Raji (cell line): Measurements from ENCODE around the gene PRSS21.

ENCODE experiments used
- POLR2A ChIP-seq: IDR thresholded peaks from 2 replicates; pipeline ENCODE4 v1.6.1; 2011; ENCODE audit warnings: low read depth, low read length, control low read depth; ENCODE audit not compliant: insufficient read depth

Gene PRSS21

DNA sequence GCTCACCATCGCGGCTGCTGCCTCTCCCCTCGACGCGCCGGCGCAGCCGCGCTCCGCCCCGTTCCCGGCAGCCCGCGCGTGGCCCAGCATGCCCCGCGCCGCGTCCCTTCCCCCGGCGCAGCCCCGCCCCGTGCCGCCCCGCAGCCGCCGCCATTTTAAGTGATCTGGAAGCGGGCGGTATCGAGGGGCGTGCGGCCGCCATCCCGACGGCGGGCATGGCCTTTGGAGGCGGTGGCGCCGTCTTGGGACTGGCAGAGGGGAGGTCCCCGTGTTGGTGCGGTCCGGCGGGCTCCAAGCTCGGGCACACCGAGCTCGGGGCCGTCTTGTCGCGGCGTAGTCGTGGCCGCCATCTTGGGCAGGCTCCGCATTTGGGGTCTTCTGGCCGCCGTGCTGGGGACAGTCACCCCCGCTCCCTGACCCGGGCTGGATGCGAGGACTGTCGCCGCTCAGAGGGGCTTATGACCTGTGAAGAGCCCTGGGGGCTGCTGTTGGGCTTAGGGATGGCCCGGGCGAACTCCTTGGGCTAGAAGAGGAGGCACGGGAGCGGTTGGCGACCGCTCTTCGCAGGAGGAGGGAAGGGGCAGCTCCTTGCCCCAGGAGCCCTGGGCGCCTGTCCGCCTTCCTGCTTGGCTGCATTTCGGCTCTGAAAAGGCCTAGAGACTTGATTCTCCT lies 39.7 kb upstream of the PRSS21 start, which contains the start of gene ELOB:
ELOB (minus strand) TSS at position 50 of the 672 bp plus-strand sequence; CDS start at position 9, 41 bp downstream.
- TF ChIP-seq POLR2A, result peak; percentile 67

DNA sequence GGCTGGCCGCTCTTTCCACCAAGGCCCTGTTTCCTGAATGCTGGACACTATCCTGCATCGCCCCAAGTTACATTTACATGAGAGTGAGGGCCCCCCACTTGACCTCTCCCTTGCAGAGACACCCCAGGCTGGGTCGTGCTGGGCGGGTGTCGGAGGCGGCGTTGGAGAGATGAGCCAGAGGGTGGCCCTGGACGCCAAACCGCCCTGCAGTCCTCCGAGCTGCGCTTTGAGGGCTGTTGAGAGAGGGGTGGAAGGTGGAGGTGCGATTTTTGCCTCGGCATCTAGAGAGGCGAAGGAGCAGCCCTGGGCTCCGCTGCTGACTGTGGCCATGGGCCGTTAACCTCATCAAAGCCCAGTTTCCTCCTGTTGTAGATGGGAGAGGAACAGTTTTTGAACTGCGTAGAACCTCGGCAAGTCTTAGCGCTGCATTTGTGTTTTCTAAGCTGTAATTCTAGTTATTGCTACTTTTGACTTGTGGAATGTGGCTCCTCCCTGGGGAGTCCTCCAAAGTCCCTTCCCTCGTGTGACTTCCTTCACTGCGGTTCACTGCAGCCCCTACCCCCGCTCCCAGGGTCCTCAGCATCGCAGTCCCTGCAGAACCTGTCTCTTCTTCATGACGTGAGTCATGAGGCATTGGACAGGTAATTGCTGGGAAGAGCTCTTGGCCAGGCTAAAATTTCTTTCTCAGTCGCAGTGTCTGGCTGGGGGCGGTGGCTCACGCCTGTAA lies 39.0 kb upstream of the PRSS21 start:
- TF ChIP-seq POLR2A, result peak; percentile 42

DNA sequence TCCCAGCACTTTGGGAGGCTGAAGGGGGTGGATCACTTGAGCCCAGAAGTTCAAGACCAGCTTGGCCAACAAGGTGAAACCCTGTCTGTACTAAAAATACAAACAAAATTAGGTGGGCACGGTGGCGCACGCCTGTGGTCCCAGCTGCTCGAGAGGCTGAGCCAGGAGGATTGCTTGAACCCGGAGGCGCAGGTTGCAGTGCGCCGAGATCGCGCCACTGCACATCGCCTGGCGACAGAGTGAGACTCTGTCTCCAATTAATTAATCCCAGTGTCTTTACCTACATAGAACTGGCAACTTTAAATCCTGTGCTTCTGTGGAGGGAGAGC lies 38.4 kb upstream of the PRSS21 start:
- no peak for TF ChIP-seq POLR2A

DNA sequence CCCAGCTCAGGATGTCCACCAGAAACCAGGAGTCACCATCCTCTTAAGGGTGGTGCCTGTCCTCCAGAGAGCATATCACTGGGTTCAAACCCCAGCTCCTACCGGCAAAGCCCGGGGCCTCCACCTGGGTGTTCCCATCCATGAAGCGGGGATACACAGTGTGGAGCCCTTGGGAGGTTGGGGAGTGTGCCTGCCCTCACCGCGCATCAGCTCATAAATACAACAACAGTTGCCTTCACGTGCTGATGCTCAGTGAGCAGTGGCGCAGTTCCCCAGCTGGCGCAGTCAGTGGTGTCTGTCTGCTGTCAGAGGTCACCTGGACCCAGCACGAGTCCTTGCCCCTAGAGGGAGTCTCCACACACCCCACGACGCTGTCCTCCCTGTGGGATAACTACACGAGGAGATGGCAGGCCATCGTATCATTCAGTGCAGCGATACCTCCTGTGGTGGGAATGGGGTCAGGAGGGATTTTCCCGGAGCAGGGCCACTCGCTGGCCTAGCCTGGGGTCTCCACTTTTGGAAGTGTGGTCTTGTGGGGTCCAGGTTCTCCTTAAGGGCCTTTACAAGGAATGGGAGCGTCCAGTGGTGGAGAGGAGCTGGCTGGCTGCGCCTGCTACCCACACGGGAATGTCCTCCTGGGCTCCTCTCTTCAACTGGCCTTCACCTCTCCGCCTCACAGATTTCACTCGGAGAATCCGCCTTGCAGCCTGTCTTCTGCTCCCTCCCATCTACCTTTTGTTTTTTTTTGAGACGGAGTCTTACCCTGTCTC lies 37.7 kb upstream of the PRSS21 start:
- TF ChIP-seq POLR2A, result peak; percentile 62; the same call in 1 of the 2 replicates

DNA sequence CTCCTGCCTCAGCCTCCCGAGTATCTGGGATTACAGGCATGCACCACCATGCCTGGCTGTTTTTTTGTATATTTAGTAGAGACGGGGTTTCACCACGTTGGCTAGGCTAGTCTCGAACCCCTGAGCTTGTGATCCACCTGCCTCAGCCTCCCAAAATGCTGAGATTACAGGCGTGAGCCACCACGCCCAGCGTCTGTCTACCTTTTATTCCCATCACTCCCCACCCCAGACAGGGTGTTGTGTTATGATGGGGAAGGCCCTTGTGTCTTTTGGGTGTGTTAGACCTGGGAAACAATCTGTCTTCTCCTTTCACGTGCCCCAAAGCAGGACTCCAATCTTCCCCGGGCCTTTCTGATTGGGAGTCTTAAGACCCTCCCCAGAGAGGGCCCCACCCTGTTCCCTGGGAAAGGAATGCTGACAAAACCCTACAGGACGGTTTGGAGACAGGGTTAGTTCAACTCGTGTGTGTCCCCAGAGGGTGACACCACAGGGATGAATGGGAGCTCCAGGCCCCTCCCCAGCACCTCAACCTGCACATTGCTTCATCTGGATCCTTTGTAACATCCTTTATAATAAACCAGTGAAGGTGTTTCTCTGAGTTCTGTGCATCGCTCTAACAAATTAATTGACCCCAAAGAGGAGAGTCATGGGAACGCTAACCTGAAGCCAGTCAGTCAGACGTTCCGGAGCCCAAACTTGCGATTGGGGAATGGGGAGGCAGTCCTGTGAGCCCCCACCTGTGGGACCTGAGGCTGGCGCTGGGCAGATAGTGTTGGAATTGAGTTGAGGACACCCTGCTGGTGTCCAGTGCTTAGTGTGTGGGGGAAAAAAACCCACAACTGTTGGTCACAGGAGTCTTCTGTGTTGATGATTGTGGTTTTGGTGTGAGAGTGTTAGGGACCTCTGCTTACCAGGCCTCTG lies 36.8 kb upstream of the PRSS21 start:
- peak; percentile 28; the same call in 1 of the 2 replicates for TF ChIP-seq POLR2A

DNA sequence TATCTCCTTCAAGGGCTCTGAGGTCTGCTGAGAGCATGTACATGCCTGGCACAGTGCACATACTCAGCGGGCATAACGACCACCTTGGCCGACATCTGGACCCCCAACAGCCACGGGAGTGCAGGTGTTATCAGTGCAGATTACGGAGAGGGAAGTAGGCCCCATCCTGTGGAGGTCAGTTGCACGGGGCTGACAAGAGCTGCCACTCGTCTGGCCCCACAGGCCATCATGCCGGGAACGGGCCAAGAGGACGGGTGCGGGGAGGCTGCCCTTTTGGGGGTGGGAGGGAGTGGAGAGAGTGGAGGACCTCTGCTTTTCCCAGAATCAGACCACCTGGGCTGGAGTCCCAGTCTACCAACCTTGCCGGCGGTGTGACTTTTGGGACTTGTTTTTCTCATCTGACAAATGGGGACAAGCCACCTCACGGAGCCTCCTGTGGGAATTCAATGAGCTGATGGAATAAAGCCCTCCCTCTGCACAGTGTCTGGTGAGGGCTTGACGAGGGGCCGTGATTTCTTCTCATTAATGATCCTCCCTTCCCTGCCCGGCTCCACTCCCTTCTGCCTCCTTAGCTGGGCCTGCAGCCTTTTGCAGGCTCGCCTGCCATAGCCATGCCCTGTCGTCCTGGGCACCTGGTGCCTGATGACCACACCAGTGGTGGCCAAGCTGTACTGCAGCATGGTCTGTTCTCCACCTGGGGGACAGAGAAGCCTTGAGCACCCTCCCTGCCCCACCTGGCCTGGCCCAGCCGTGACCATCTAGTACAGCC lies 34.3 kb upstream of the PRSS21 start:
- no peak for TF ChIP-seq POLR2A

DNA sequence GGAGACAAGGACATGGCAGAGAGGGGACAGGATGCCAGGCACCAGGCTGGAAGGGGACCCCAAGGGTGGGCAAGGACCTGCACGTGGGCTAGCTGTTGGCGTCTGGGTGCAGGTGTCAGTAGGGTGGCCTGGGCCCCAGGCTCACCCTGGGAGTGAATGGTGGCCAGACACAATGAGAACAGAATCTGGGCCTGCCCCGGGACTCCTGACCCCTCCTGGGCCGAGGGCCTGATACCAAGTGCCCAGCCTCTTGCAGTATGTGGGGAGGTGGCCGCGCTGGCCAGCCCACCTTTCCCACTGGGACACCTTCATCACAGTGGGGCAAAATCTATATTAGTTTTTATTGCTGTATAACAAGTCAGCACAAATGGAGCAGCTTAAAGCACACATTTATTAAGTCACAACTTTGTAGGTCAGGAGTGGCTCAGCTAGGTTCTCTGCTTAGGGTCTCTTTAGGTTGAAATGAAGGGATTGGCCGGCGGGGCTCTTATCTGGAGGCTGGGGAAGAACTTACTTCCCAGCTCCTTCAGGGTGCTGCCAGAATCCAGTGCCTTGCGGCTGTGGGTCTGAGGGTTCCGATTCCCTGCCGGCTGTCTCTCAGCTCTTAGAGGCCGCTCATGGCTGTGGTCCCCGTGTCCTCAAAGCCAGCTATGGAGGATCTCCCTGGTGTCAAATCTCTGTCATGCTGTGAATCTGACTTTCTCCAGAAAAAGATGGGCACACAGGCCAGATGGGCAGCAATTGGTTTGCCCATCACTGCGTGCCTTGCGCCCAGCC lies 33.3 kb upstream of the PRSS21 start:
- TF ChIP-seq POLR2A, result no peak

DNA sequence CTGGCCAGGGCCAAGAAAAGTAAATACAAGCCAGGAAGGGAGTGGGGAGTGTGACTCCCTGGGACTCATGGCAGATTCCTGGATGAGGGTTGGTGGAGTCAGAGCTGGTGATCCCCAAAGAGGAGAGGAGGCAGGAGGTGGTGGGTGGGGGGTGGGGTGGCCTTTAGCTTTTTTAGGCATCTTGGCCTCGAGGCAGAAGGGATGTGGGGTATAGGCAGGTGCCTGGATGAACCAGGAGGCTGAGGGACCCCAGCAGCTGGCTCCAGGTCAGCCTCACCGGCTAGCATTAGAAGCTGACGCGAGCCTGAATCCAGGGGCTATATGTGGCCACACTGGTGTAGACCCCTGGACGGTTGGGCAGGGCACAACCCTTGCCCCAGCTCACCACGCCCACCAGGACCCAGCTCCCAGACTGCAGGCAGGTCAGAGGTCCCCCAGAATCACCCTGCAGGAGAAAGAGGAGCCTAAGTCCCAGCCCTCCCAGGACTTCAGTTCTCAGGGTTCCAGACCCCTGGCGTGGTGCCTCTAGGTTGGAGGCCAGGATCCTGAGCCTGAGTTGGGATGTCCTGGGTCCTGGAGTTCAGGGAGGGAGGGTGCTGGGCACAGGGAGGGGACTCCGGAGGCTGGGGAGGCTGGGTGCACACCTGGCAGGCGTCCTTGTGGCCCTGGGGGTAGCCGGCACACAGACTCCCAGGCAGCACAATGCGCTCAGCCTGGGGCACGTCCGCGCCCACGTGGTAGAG lies 32.5 kb upstream of the PRSS21 start:
- no peak for TF ChIP-seq POLR2A

DNA sequence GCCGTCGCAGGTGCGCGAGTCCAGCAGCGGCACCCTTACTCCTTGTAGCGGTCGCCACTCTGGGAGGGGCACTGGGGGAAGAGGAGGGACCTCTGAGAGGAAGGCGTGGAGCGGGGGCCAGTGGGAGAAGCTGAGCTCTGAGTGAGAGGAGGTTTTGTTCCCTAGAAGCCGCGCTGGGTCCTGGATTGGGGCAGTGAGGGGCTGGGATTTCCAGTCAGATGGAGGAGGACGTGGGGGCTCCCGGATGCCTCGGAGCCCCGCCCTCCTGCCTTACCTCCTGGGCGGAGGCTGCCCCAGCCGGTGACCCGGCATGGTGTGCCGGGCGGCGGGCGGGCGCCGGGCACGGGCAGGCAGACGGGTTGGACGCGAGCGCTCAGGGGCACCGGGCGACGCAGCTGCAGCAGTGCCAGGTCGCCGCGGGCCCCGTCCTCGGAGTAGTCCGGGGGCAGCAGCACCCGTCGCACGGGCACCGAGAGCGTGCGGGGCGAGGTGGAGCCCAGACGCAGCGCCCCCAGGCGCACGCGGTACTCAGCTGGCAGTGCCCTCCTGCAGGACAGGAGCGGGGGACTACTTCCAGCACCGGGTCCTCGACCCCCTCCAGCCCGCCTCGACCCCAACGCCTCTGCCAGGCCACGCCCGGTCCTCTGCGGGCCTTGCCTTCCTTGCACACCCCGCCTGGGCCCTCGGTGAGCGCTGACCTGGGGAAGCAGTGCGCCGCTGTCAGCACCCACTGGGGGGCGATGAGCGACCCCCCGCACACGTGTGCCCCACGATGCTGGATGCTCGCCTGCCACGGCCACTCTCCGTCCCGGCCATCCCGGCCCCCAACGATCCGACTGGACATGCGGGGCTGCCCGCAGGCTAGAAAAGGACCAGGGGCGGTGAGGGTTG lies 31.7 kb upstream of the PRSS21 start:
- TF ChIP-seq POLR2A, result no peak

DNA sequence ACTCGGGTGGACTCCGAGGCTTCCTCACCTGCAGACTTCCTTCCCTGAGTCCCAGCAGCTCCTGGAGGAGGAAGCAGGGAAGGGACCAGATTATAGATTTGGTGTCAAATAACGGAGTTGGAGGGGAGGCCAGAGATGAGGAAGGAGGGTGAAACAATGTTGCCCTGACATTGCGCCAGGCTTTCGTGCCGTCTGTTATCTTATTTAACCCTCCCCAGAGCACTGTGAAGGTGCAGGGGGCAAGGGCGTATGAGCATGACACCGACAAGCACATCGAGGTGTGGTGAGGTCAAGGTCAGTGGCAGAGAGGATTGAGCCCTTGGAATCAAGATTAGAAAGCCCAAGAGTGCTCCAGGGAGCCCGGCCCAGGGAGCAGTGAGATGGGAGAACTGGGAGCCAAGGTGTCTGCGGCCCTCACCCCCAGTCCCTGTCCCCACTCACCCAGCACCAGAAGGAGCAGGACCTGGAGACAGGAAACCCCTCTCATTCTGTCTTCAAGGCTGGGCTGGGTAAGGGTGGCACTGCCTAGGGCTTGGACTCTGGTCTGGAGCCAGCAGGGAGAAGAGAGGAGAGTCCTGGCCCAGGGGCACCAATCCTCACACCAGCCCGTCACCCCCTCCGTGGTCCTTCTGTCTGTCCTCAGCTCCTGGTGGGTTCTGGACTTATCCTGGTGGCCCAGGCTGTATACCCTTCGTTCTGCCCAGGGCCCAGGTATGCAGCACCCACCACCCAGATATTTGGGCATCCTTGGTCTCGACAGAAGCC lies 30.8 kb upstream of the PRSS21 start:
- TF ChIP-seq POLR2A, result no peak

DNA sequence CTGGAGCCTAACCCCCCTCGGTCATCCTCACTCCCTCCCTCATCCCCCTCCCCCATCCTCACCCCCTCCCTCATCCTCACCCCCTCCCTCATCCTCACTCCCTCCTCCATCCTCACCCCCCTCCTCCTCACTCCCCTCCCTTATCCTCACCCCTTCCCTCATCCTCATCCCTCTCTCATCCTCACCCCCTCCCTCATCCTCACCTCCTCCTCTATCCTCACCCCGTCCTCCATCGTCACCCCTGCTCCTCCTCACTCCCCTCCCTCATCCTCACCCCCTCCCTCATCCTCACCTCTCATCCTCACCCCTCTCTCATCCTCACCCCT lies 30.2 kb upstream of the PRSS21 start:
- TF ChIP-seq POLR2A, result no peak
